GM12801 (cell line): Measurements from ENCODE around the gene MAGEB4.

Source experiments
- CTCF ChIP-seq: IDR thresholded peaks from one replicate; pipeline ENCODE4 v1.5.1; 2011; ENCODE audit warnings: control low read depth; ENCODE audit not compliant: insufficient read length; ENCODE audit errors: extremely low read depth

Gene MAGEB4

GRCh38 chrX:30224536-30224935 is 17.3 kb upstream of the MAGEB4 start:
- TF ChIP-seq CTCF = no peak

DNA sequence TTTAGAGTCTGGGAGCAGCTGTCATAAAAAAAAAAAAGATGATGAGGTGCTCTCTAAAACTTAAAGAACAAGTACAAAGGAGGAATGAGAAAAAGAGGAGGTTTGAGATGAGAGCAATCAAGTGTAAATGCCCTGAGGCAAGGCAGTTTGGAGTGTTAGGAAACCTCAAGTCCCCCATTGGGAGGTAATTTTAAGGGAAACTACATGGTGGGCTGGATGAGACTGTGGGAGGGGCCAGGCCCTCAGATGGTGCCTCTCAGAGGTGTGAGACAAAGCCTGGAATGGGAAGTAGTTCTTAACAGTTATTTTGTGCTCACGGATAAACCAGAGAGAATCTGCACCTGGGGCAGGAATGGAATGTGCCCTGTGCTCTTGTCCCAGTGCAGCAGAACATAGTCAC is 13.3 kb upstream of the MAGEB4 start:
- TF ChIP-seq CTCF = no peak

DNA sequence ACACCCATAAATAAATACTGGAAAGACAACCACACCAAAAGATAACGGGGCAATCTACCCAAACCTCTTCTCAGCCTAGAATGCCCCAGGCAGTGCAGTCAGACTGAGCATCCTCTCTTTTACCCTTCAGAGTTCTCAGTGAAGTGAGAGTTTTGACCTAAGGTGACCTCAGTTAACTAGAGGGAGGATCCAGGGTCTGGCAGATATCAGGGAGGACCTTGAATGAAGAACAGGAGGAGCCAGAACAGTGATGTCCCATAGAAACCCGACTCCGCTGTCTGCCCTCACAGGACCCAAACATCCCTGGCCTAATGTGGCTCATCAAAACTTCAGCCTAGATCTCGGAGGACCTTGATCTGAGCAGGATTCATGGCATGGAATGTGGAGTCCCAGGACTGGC is 11.4 kb upstream of the MAGEB4 start, which contains the start of gene MAGEB3:
TSS of gene MAGEB3 (plus strand) at position 263 of the 400 bp plus-strand sequence. CDS start 5,268 bp downstream, outside the sequence.
- no peak for TF ChIP-seq CTCF

DNA sequence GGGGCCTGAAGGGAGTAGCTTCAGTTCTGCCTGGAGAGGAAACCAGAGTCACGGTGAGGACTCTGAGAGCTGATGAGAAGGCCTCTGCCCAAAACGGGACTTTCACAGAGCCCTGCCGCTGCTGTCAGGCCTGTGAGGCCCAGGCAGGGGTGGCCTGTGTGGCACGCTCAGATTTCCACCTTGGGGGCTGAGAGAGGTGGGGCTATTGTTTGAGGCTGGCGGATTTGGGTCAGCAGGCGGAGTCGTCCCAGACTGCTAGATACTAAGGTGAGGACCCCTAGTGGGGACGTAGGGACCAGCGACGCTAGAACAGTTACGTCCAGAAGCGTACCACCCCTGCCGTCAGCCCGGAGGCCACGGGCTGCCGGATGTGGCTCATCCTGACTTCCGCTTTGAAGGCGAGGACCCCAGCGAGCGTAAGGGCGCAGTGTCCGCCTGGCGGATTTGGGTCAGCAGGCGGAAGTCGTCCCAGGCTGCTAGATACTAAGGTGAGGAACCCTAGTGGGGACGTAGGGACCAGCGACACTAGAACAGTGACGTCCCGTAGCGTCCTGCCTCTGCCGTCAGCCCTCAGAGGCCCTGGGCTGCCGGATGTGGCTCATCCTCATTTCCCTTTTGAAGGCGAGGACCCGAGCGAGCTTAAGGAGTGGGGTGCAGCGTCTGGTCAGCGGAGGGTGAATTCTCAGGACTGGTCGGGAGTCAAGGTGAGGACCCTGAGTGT is 5.1 kb downstream of the MAGEB4 start, which contains the start of gene MAGEB1:
TSS of gene MAGEB1 (plus strand) at position 378 of the 721 bp plus-strand sequence. CDS start 3,348 bp downstream, outside the sequence.
- no peak for TF ChIP-seq CTCF

DNA sequence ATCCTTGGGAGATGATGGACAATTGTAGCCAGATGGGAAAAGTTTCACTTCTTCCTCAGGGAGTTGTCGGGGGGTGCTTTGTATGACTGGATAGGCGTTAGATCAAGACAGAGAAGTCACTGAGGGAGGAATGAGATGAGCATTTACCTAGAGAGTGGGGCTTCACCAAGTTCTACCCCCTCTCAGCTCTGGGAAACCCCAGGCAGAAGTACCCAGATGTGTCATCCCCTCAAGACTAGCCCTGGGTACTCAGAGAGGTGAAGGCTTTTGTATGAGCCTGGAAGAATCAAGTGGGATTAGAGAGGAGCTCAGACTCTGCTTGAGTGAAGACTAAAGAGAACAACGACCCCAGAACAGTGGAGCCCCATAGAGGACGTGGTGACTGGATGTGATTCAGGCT is 7.1 kb downstream of the MAGEB4 start:
- no peak for TF ChIP-seq CTCF

DNA sequence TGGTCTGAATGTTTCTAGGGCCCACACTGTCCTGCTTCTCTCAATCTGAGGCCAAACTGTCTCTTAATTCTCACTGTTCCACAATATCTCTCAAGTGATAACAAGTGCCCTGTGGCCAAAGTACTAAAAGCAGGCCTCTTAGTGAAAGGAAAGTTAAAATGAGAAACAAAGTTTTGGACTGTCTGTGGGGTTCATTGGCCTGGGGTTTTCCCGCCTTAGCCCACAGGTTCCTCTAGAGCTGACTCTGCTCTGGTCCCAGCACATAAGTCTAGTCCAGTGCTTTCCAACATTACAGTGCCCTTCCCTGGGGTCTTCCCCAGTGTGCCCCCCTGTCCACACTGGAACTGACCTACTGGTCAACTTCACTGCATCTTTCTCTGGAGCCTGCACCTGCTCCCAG is 11.5 kb downstream of the MAGEB4 start:
- TF ChIP-seq CTCF = no peak

DNA sequence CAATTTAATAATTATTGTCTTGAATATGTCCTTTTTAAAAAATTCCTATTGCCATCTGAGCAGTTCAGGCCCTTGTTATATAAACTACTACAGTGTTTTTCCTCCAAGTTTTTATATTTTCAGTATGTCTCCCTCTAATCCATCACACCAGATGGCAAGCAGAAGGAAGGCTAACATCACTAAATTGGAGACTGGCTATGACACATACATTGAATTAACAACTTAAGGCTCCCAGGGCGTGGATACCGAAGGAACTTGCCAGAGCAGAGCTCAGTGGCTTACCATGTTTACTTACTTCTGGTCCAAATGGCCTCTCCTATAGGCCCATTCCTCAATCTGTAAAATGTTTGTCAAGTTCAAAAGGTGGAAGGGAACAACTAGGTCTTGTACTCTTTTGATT is 18.1 kb downstream of the MAGEB4 start:
- TF ChIP-seq CTCF = no peak
